IMR-90 (cell line): ENCODE results near the gene MYO9B. TPM values are rescaled to one million over a fixed set of nuclear protein-coding genes. Genes with fewer than 3 reads are reported as not detected.

ENCODE experiments used
- ATAC-seq: fragments of 200-7000 bp; cut with Tn5 transposase; 2 replicates; pipeline ENCODE4 v1.9.1; 2020; ENCODE audit warnings: low read depth, mild to moderate bottlenecking, moderate library complexity
- BruUV-seq: library from RNA; stranded (reverse); fragments of 400-500 nt; replicated peaks from 2 replicates; lab custom pipeline; 2021; lab: Mats Ljungman, UMichigan
- CTCF ChIA-PET: fragments of 300-600 bp; formaldehyde crosslinking; extraction: SDS; loops from one replicate; lab custom pipeline; 2021; ENCODE audit warnings: antibody characterized with exemption; lab: Yijun Ruan, JAX
- POLR2A ChIA-PET: fragments of 300-600 bp; sonication (Branson Sonifier 250); formaldehyde crosslinking; loops from one replicate; lab custom pipeline; 2022; ENCODE audit warnings: antibody characterized with exemption; ENCODE audit not compliant: unreplicated experiment; lab: Charles Lee
- DNase-seq: peaks from one replicate; pipeline ENCODE4 v3.0.0; 2013
- H2AFZ ChIP-seq: replicated peaks from 2 replicates; pipeline ENCODE3; 2013; ENCODE audit warnings: low read length, mild to moderate bottlenecking; ENCODE audit not compliant: poor library complexity
- H2AK5ac ChIP-seq: 2 replicates; pipeline ENCODE4 v1.6.1; 2013; ENCODE audit warnings: low read depth, low read length, inconsistent platforms
- H2AK9ac ChIP-seq: replicated peaks from 2 replicates; pipeline ENCODE3; 2013; ENCODE audit warnings: mild to moderate bottlenecking, low read depth, low read length, moderate library complexity; ENCODE audit not compliant: poor library complexity
- H2BK120ac ChIP-seq: 2 replicates; pipeline ENCODE4 v1.6.1; 2013; ENCODE audit warnings: low read depth, low read length, inconsistent platforms
- H2BK15ac ChIP-seq: 3 replicates; pipeline ENCODE4 v1.6.1; 2013; ENCODE audit warnings: low read depth, low read length, inconsistent platforms
- H2BK20ac ChIP-seq: 2 replicates; pipeline ENCODE4 v1.6.1; 2013; ENCODE audit warnings: low read depth, mild to moderate bottlenecking, inconsistent platforms, low read length, moderate library complexity
- H2BK5ac ChIP-seq: 2 replicates; pipeline ENCODE4 v1.6.1; 2013; ENCODE audit warnings: mild to moderate bottlenecking, low read depth, low read length, inconsistent platforms; ENCODE audit not compliant: poor library complexity, severe bottlenecking
- H3K14ac ChIP-seq: replicated peaks from 2 replicates; pipeline ENCODE4 v1.6.1; 2013; ENCODE audit warnings: low read depth, low read length, inconsistent platforms
- H3K18ac ChIP-seq: 2 replicates; pipeline ENCODE4 v1.6.1; 2013; ENCODE audit warnings: low read depth, low read length, control low read depth
- H3K23ac ChIP-seq: 2 replicates; pipeline ENCODE4 v1.6.1; 2013; ENCODE audit warnings: low read depth, low read length, inconsistent platforms
- H3K27ac ChIP-seq: 2 replicates; pipeline ENCODE4 v1.5.1; 2013; ENCODE audit warnings: mild to moderate bottlenecking, control low read depth, low read length; ENCODE audit not compliant: insufficient read depth
- H3K27me3 ChIP-seq: 2 replicates; pipeline ENCODE4 v1.6.1; 2013; ENCODE audit warnings: low read length; ENCODE audit not compliant: control insufficient read depth, insufficient read depth
- H3K36me3 ChIP-seq: 2 replicates; pipeline ENCODE4 v1.6.1; 2013; ENCODE audit warnings: low read length, mixed read lengths; ENCODE audit not compliant: control insufficient read depth, insufficient read depth
- H3K4ac ChIP-seq: 2 replicates; pipeline ENCODE4 v1.6.1; 2013; ENCODE audit warnings: low read depth, low read length, inconsistent platforms
- H3K4me1 ChIP-seq: 2 replicates; pipeline ENCODE4 v1.6.1; 2013; ENCODE audit warnings: low read length, mixed read lengths; ENCODE audit not compliant: control insufficient read depth, insufficient read depth
- H3K4me2 ChIP-seq: 2 replicates; pipeline ENCODE4 v1.6.1; 2013; ENCODE audit warnings: low read depth, mild to moderate bottlenecking, control low read depth, low read length, moderate library complexity
- H3K4me3 ChIP-seq: 2 replicates; pipeline ENCODE4 v1.5.1; 2013; ENCODE audit warnings: low read depth, mild to moderate bottlenecking, control low read depth, low read length, moderate library complexity; ENCODE audit not compliant: insufficient read depth
- H3K56ac ChIP-seq: 2 replicates; pipeline ENCODE4 v1.6.1; 2013; ENCODE audit warnings: low read length, inconsistent platforms; ENCODE audit not compliant: insufficient read depth; ENCODE audit errors: extremely low read depth
- H3K79me1 ChIP-seq, 2 experiments: 2 replicates each; pipeline ENCODE4 v1.6.1; 2013; ENCODE audit warnings: low read length in 2 of 2, inconsistent platforms in 1 of 2, low read depth in 1 of 2
- H3K9ac ChIP-seq: 2 replicates; pipeline ENCODE4 v1.6.1; 2013; ENCODE audit warnings: low read depth, low read length, control low read depth
- H3K9me1 ChIP-seq: 2 replicates; pipeline ENCODE4 v1.6.1; 2013; ENCODE audit warnings: low read length, inconsistent platforms; ENCODE audit not compliant: insufficient read depth
- H3K9me3 ChIP-seq: 2 replicates; pipeline ENCODE4 v1.6.1; 2013; ENCODE audit warnings: low read length; ENCODE audit not compliant: control insufficient read depth, insufficient read depth
- H4K20me1 ChIP-seq: 2 replicates; pipeline ENCODE4 v1.6.1; 2013; ENCODE audit warnings: low read length, inconsistent platforms; ENCODE audit not compliant: insufficient read depth
- H4K5ac ChIP-seq: 2 replicates; pipeline ENCODE4 v1.6.1; 2013; ENCODE audit warnings: mild to moderate bottlenecking, low read depth, low read length, control low read depth
- H4K8ac ChIP-seq, 2 experiments: 2 replicates each; pipeline ENCODE4 v1.6.1; 2013; ENCODE audit warnings: low read depth in 2 of 2, low read length in 2 of 2, control low read depth in 1 of 2, inconsistent platforms in 1 of 2
- H4K91ac ChIP-seq: 2 replicates; pipeline ENCODE4 v1.6.1; 2013; ENCODE audit warnings: low read depth, low read length, inconsistent platforms; ENCODE audit not compliant: insufficient read depth
- BHLHE40 ChIP-seq: fragments of 150-350 bp; IDR thresholded peaks from 2 replicates; pipeline ENCODE4 v1.6.1; 2016; ENCODE audit warnings: mild to moderate bottlenecking, low read depth, low read length
- CEBPB ChIP-seq: IDR thresholded peaks from 2 replicates; pipeline ENCODE4 v1.6.1; 2012; ENCODE audit warnings: low read depth, low read length, improper control_type of control experiment
- CTCF ChIP-seq: conservative IDR thresholded peaks from 2 replicates; pipeline ENCODE4 v1.5.1; 2012; ENCODE audit warnings: mild to moderate bottlenecking, low read depth, low read length, improper control_type of control experiment
- ELK1 ChIP-seq: fragments of 150-350 bp; IDR thresholded peaks from 2 replicates; pipeline ENCODE4 v1.6.1; 2016; ENCODE audit warnings: low read depth, mild to moderate bottlenecking, low read length, moderate library complexity, borderline replicate concordance
- FOS ChIP-seq: fragments of 150-350 bp; IDR thresholded peaks from 2 replicates; pipeline ENCODE4 v1.6.1; 2016; ENCODE audit warnings: low read depth, low read length
- MAFK ChIP-seq: IDR thresholded peaks from 2 replicates; pipeline ENCODE4 v1.6.1; 2012; ENCODE audit warnings: low read depth, low read length, improper control_type of control experiment
- MAZ ChIP-seq: IDR thresholded peaks from 2 replicates; pipeline ENCODE4 v1.6.1; 2012; ENCODE audit warnings: low read depth, mild to moderate bottlenecking, low read length, improper control_type of control experiment, moderate library complexity, borderline replicate concordance
- NFE2L2 ChIP-seq: fragments of 150-350 bp; IDR thresholded peaks from 2 replicates; pipeline ENCODE4 v1.6.1; 2016; ENCODE audit warnings: low read depth, mild to moderate bottlenecking, low read length
- POLR2A ChIP-seq: IDR thresholded peaks from 2 replicates; pipeline ENCODE4 v1.6.1; 2012; ENCODE audit warnings: mild to moderate bottlenecking, low read depth, low read length
- RCOR1 ChIP-seq: IDR thresholded peaks from 2 replicates; pipeline ENCODE4 v1.6.1; 2012; ENCODE audit warnings: mild to moderate bottlenecking, low read length, improper control_type of control experiment; ENCODE audit not compliant: insufficient replicate concordance
- RFX5 ChIP-seq: IDR thresholded peaks from 2 replicates; pipeline ENCODE4 v1.8.0; 2012; ENCODE audit warnings: low read depth, mild to moderate bottlenecking, low read length, moderate library complexity
- SMC3 ChIP-seq: fragments of 150-350 bp; IDR thresholded peaks from 2 replicates; pipeline ENCODE4 v1.6.1; 2016; ENCODE audit warnings: low read depth, mild to moderate bottlenecking, antibody characterized with exemption, low read length, moderate library complexity
- USF2 ChIP-seq: fragments of 150-350 bp; IDR thresholded peaks from 2 replicates; pipeline ENCODE4 v1.6.1; 2017; ENCODE audit warnings: mild to moderate bottlenecking, antibody characterized with exemption, low read length, low read depth
- WGBS, 2 experiments: methylation state at CpG; one replicate each; pipeline versions ENCODE4 v1.1.5 to v1.1.7; 2013; ENCODE audit warnings: missing lambda C conversion rate in 2 of 2; ENCODE audit not compliant: insufficient read length in 1 of 2; ENCODE audit errors: extremely low coverage in 2 of 2; 5-methylcytosine and 5-hydroxymethylcytosine counted together
- dilution Hi-C: fragments of 300-500 bp; cut with HindIII; formaldehyde crosslinking; loops from one replicate; pipeline ENCODE4 v1.14.3; 2018; ENCODE audit warnings: low sequenced_read_pairs; ENCODE audit not compliant: unreplicated experiment
- in situ Hi-C: fragments of 300-500 bp; cut with MboI; formaldehyde crosslinking; loops from 3 replicates; pipeline ENCODE4 v1.14.3; 2019; ENCODE audit warnings: low sequenced_read_pairs, inconsistent platforms, mixed read lengths
- intact Hi-C: fragments of 100-400 bp; cut with micrococcal nuclease; formaldehyde crosslinking; loops from 2 replicates; pipeline ENCODE4 v1.10.0; 2022
- polyA plus RNA-seq, 3 experiments: library from polyadenylated mRNA; depleted of rRNA; stranded (reverse); fragments of >200 nt; gene quantifications; 2 replicates each; pipeline ENCODE4 v1.2.3, GENCODE V29; 2012; ENCODE audit warnings: low replicate concordance in 1 of 3
- total RNA-seq: library from RNA; depleted of rRNA; stranded (reverse); fragments of >200 nt; gene quantifications from 2 replicates; pipeline ENCODE4 v1.2.3, GENCODE V29; 2012

The MYO9B gene
- total and polyA plus RNA-seq, 2 of the 4 experiments (the other 2 are of a cell fraction) = 61.8 to 77.8 TPM

- Histone ChIP-seq H3K9me3 (peaks cover 4% of the 10 kb centered on the region; the same call in 1 of the 2 replicates), H2AFZ (no peak overlapping the region), H3K36me3 (peaks cover 83% of the 10 kb centered on the region), H3K27ac (no peak overlapping the region), H3K56ac (no peak overlapping the region), H4K8ac (no peak overlapping the region), H3K18ac (no peak overlapping the region), H2BK20ac (no peak overlapping the region), H4K5ac (no peak overlapping the region), H2BK15ac (no peak overlapping the region), H2AK9ac (no peak overlapping the region), H3K27me3 (no peaks in the 10 kb centered on the region), H3K23ac (no peak overlapping the region), H4K91ac (no peak overlapping the region), H3K4ac (no peak overlapping the region), H2BK120ac (no peak overlapping the region), H3K14ac (no peak overlapping the region), H4K20me1 (no peaks in the 10 kb centered on the region; the same call in 1 of the 2 replicates), H3K9me1 (no peaks in the 10 kb centered on the region), H2AK5ac (no peak overlapping the region), H3K4me3 (no peak overlapping the region), H3K4me1 (no peaks in the 10 kb centered on the region), H3K9ac (no peak overlapping the region), H3K4me2 (no peak overlapping the region), H3K79me1 (peaks cover 13 to 39% of the 10 kb centered on the region in 2 experiments), H2BK5ac (no peak overlapping the region)
- TF ChIP-seq NFE2L2 (no peak), FOS (no peak), CEBPB (no peak), RFX5 (no peak), MAFK (no peak), SMC3 (no peak), ELK1 (no peak), POLR2A (no peak), USF2 (no peak), RCOR1 (no peak), MAZ (no peak), CTCF (no peak), BHLHE40 (no peak)
- ChIA-PET CTCF (interaction anchor here (0.6 kb wide), 1 partner anchor 61 kb away, joined by 4 read pairs; no protein-coding TSS in a partner anchor), POLR2A (no interaction called here)
- intact Hi-C loops = no loop called here
- BruUV-seq = no TSS peak
- no peak for DNase-seq
- in situ Hi-C loops = no loop called here
- no peak for ATAC-seq
- WGBS, 2 experiments = 97% methylated on average over 4 of the region's 15 CpGs; no CpG with 5 or more reads in 1 of the 2 experiments
- dilution Hi-C loops = no loop called here
These were observed 83.0 kb downstream of the MYO9B start for GRCh38 chr19:17158584-17158983.
